Stimulated activated CD4-positive, alpha-beta T cell treated with anti-CD3 and anti-CD28 coated beads, Interleukin-4, amount 100 ng/mL, for 4 hours (primary cell): ENCODE results near the gene IDH1.
"Not testable (repeated sequence)": the region's sequence is repeated elsewhere in the genome, so short reads cannot be mapped to it uniquely, and the experiment has no call there.

Source experiments
- DNase-seq, 2 experiments: peaks; one replicate each; pipeline ENCODE4 v3.0.0-alpha.2; 2020

IDH1 gene

DNA sequence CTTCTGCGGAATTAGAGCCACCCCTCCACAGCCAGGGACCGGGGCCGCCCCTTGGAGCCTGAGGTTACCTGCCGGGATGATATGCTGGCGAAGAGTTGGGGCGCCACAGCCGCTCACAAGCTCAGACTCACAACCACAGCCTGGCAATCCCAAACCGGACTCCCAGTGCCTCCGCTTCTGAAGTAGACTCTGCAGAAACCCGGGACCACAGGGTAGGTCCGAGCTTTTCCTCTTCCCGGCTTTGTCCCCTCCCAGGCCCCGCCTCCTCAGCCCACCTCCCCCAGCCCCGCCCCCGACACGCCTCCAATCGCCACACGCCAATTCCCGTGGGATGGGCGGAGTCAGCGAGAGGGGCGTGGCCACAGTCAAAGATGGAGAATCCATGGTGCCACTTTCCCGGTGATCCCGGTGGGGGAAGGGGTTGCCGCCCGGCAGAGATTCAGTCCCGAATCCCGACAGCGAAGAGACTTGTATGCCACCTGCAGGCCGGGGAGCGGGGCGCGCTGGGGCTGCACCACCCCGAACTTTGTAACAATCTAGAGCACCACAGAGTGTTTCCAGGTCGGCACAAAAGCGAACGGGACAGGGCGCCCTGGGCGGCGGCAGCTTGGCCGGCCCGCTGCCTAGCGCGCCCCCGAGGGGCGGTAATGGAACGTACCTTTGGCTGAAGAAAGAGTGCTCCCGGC lies at the start of gene IDH1:
IDH1 (minus strand) TSS at position 201 of the 686 bp plus-strand sequence. CDS start 3,520 bp downstream, outside the sequence.
- peak; percentile 86 to 99 for DNase-seq

DNA sequence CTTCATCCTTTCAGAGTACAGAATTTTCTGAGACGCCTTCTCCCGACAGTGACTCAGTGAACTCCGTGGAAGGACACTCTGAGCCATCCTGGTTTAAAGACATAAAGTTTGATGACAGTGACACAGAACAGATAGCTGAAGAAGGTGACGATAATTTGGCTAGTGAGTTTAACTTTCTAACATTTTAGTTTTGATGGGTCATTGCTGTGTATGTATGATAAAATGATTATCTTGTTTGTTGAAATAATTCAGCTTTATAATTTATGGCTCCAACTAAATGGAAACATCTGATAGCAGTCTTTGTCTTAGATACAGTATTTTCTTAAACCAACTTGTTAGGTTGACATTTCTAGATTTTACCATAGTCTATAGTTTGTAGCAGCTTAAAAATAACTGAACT lies 49.3 kb upstream of the IDH1 start:
- DNase-seq = no peak

DNA sequence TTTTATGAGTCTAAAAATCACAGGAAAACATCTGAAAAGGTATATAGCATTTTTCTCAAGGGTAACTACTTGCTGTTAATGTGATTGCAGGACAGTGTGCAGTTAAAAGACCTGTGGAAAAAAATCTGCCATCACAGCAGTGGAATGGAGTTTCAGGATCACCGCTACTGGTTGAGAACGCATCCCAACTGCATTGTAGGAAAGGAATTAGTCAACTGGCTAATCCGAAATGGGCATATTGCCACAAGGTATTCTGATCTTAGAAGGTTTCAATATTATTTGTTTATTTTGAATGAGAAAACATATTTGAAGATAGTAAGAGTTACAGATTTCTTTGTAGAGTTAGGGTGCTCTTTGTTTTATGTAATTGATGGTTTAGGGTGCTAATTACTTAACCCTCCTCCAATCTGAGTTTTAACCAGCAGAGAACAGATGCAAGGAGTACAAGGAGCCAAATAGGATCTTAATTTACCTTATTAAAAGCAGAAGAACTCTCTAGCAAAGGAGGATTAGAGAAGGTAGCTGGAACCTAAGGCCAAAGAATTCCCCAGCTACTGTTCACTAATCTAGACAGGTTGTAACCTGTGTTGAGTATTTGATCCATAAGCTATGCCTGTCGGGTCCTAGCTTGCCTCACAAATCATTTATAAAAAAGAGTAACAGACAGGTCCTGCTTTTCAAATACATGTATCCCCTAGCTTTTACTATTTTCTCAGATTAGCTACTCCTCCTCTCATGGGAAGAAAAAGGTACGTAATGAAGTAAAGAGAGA lies 46.2 kb upstream of the IDH1 start:
- no peak for DNase-seq

DNA sequence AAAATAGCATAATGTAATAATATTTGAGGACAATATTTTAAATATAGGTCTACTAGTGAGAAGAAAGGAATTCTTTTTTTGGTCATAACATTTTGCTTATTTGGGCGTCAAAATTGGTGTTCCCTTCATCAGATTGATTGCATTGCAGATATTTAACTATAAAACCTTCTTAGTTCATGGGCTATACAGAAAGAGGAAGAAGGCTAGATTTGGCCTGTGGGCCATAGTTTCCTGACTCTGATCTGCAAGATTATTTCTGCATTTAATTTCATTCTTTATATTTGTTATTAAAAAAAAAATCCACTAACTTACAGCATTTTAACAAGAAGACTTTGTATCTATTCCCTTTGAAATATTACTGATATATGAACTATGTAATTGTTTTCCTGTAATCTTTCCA lies 43.1 kb upstream of the IDH1 start:
- no peak for DNase-seq

DNA sequence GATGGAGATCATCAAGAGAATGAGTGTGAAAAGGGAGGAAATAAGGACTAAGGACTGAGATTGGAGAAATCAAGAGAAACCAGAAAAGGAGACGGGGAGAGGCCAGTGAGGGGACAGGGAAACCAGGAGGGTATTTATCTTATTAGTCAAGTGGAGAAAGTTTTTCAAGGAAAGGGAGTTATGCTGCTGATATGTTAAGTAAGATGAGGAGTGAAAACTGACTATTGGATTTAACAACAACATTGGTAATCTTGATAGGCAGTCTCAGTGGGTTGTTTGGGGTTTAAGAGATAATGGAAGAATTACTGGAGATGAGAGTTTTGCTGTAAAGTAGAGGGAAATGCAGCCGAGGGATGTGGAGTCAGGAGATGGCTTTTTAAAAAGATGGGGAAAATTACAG lies 41.7 kb upstream of the IDH1 start:
- DNase-seq = no peak

DNA sequence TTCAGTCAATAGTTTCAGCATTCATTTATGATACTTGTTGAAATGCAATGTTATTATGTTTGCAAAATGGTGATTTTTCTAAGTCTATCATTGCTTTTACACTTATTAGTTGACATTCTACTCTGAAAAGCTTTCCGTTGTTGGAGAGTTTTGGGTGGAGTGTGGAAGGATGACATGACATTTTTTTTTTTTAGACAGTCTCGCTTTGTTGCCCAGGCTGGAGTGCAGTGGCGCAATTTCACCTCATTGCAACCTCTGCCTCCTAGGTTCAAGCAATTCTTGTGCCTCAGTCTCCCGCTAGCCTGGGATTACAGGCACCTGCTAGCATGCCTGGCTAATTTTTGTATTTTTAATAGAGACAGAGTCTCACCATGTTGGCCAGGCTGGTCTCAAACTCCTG lies 41.0 kb upstream of the IDH1 start:
- DNase-seq = no peak

DNA sequence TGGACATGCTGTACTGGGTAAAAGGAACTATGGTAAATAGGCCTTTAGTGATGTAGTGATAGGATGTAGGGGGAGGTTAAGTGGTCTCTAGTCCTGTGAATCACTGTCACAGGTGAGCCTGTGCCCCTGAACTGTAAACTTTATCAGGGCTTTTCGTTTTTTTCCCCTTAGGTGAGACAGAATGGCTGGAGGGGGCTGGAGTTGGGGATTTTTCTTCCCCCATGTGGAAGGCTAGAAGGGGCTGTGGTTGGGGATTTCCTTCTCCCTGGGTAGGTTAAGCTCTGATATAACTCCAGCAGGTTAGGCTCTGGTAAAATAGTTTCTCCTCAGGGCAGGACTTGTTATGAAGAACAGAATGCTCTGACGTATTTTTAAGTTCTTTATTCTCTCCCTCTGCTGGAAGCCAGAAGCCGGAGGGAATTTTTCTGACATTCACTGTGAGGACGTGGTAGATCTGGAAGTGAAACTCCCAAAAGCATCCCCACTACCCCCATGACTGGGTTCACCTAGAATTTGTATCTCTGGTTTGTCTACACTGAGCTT lies 39.7 kb upstream of the IDH1 start:
- DNase-seq = no peak

DNA sequence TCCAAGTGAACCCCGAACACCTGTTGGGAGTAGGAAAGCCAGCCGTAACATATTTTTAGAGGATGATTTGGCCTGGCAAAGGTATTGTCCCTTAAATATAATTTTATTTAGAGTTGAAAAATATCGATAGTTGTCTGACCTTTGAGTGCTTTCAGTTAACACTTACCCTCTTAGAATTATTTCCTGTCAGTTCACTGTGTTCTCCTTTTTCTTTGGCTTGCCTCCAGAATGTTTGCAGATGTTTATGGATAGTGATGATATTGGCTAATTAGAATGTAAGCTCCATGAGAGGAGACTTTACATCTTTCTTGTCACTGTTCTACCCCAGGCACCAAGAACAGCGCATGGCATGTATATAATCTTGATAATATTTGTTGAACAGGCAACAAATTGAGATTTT lies 31.0 kb upstream of the IDH1 start:
- no peak for DNase-seq

DNA sequence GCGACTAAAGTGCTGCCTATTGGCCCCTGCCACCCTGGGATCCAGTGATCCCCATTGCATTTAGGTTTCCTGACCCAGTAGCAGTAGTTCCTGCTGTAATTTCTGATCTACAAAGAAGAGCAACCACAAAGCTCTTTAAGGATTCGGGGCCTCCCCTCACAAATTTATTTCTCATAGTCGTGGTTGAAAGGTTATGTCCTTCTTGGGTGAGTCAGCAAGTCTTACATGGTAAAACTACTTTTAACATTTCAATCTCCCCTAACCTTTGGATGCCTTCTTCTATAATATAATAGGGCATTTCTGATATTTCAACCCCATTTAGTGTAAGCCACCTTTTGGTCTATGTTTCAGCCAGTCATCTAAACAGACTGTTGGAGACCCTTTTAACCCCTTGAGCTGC lies 26.1 kb upstream of the IDH1 start:
- no peak for DNase-seq

DNA sequence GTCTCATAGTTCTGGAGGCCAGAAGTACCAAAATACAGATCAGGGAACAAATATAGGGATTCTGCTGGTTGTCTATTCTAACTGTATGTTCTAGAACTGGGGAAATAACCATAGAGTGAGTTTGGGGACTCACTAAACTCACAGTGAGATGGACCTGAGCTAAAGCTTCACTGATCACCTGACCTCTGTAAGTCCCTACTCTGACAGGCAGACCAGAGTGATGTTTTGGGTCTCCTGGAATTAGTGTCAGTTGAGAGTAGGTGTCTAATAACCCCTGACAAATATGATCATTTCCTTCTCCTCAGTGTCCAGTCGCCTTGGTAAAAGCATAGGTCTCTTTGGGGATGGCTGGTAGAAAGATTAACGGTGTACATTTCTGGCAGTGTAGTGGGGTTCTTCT lies 25.4 kb upstream of the IDH1 start:
- DNase-seq = no peak

DNA sequence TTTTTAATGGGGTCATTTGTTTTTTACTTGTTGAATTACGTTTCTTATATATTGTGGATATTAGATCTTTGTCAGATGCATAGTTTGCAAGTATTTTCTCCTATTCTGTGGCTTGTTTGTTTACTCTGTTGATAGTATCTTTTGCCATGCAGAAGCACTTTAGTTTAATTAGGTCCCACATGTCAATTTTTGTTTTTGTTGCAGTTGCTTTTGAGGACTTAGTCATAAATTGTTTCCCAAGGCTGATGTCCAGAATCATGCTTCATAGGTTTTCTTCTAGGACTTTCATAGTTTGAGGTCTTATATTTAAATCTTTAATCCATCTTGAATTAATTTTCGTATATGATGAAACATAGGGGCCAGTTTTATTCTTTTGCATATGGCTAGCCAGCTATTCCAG lies 24.4 kb upstream of the IDH1 start:
- no peak for DNase-seq

DNA sequence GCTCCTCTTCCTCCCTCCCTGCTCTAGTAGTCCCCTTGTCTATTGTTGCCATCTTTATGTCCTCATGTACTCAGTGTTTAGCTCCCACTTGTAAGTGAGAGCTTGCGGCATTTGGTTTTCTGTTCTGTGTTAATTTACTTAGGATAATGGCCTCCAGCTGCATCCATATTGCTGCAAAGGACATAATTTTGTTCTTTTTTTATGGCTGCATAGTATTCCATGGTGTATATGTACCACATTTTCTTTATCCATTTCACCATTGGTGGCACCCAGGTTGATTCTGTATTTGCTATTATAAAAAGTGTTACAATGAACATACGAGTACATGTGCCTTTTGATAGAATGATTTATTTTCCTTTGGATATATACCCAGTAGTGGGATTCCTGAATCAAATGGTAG lies 23.7 kb upstream of the IDH1 start:
- DNase-seq = no peak

DNA sequence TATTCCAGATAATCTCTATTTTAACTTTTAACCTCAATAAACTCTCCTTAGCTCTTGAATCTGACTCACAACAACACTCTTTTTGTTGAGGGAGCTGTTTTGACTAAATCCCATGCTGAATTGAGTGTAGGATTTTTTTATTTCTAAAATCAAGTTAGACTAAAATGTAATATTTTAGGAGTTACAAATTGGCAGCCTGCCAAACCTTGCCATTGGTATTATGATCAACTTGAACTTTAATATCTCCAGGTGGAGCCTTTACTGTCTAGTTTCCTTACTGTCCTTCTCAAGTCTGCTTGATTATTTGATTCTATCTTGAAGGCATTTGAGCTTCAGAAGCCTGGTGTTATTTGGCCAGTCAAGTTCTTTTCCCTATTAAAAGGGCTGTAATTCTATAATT lies 19.9 kb upstream of the IDH1 start:
- no peak for DNase-seq

DNA sequence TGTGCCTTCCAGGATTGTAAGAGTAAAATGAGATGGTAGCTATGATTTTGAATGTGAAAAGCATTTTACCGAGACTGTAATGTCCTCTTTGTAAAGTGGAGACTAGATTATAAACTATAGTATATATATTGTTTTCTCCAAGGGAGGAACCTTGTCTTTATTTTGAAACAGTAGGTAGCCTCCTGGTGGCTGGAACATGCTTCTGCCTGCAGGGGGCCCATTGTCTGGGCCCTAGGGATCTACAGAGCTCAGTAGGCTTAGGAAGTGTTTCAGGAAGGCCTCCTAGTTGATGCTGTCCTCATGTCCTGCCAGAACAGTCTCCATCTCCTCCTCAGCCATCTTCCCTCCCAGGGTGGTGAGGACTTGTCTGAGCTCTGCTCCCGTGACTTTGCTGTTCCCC lies 14.2 kb upstream of the IDH1 start:
- DNase-seq = no peak

DNA sequence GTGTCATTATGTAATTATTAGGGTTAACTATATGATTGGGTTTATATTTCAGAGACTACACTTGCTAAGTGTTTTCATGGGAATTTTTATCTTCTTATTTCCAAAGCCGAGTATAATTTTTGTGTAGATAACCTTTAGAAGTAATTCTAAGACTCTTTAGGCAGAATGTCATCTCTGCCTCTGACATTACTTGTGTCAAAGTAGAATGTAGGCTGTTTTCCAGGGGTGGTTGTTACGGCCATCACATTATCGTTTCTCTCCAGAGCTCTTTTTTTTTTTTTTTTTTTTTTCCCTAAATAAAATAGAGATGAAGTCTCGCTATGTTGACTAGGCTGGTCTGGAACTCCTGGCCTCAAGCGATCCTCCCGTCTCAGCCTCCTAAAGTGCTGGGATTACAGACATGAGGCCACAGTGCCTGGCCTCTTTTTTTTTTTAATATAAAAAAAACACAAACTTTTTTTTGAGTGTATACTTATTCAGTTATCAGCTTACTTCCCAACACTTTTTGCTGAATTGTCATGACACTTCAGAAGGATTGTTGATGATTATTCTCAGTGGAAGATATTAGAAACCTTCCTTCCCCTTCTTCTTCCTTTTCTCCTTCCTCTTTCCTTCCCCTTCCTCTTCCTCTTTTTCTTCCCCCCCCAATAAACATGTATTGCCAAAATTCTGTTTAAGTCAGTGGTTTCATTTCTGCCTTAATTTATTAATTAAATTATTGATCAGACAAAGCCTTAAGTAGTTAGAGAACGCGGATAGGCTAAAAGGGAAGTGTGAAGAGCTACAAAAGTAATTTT lies 13.5 kb upstream of the IDH1 start:
- no peak for DNase-seq

DNA sequence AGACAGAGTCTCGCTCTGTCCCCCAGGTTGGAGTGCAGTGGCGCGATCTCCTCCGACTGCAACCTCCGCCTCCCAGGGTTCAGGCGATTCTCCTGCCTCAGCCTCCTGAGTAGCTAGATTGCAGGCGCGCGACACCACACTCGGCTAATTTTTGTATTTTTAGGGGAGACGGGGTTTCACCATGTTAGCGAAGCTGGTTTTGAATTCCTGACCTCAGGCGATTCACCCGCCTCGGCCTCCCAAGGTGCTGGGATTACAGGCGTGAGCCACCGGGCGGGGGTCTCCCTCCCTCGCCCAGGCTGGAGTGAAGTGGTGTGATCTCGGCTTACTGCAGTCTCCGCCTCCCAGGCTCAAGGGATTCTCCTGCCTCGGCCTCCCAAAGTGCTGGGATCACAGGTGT lies 12.7 kb upstream of the IDH1 start:
- not testable (repeated sequence) for DNase-seq

DNA sequence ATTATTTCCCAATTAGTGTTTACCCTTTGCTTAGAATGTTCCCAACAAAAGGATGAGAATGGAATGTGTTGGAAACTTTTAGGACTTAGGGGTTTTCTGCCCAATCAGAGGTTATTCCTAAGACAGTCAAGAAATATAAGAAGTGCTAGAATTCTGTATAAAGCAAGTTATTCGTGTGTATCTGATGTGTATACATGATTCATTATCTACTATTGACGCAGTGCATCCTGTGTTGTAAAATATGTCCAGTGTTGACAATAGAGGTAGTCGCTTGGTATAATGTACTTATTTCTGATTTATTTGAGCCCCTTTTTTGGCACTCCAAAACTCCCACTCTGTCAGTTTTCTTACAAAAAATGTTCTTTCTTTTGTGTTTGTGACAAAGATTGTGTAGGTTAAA lies 12.1 kb upstream of the IDH1 start:
- no peak for DNase-seq

DNA sequence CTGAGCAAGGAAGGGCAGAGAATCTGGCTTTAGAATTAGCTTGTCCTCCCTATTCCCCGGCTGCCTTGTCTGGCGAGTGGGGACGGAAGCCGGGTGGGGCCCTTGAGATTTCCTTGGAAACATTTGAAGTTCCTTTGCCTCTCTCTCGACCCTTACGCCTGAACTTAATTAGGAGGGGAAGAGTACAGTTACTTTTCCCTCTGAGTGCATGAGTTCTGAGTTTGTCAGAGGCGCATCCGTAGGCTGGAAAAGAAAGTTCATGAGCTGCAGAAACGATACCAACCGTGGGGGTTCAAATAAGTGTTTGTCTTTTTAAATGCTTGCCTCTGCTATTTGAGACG lies 11.7 kb upstream of the IDH1 start:
- DNase-seq = no peak

DNA sequence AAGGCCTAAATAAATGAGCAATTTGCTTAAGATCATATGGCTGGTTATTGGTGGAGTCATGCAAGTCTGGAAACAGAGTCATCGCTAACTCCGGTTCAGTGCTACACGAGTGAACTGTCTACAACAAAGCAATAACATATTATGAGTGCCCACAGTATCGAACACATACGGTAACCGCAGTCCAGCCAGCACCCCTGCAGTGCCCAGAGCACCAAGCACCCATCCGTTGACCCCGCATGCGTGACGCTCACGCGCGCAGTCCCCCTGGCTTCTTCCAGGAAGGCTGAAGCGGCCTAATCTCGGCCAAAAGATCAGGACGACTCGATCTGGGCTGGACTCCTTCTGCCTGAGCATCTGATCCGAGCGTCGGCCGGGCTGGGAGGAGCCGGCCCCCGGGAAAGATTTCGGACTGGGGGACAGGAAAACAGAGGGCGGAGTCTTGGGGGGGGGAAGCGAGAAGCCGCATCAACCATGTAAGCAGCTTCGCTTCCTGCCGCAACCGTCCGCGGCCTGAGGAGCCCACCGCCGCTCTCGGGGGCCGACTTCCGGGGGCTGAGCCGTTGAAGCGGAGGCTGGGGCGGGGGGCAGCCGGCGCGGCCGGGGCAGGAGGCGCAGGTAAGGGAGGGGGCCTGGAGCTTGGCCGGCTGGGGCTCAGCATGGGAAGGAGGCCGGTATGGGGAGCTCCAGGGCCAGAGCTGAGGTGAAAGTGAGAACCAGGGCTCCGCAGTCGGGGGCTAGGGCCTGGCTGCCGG lies 11.1 kb upstream of the IDH1 start, which contains the start of gene PIKFYVE:
PIKFYVE (plus strand) TSS at position 455 of the 752 bp plus-strand sequence. CDS start 5,265 bp downstream, outside the sequence.
- peak; percentile 80 to 81 for DNase-seq

DNA sequence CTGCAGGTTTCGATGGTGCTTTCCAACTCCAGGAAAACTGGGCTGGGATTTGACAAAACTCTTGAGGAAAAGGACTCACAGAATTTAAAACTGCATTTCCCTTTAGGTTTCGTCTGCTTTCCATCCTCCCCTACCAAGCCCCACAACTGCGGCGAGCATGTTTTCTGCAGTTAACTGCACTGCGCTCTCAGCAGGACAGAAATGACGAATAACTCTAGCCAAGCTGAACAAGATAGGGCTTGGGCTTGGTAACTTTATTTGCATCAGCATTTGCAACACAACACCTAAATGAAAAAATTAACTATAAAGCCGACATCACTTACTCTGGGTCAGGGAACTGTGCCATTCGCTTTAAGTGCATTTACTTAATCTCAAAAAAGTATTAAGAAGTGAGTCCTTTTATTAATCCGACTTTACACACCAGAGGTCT lies 10.5 kb upstream of the IDH1 start:
- DNase-seq = peak; percentile 20 to 29

DNA sequence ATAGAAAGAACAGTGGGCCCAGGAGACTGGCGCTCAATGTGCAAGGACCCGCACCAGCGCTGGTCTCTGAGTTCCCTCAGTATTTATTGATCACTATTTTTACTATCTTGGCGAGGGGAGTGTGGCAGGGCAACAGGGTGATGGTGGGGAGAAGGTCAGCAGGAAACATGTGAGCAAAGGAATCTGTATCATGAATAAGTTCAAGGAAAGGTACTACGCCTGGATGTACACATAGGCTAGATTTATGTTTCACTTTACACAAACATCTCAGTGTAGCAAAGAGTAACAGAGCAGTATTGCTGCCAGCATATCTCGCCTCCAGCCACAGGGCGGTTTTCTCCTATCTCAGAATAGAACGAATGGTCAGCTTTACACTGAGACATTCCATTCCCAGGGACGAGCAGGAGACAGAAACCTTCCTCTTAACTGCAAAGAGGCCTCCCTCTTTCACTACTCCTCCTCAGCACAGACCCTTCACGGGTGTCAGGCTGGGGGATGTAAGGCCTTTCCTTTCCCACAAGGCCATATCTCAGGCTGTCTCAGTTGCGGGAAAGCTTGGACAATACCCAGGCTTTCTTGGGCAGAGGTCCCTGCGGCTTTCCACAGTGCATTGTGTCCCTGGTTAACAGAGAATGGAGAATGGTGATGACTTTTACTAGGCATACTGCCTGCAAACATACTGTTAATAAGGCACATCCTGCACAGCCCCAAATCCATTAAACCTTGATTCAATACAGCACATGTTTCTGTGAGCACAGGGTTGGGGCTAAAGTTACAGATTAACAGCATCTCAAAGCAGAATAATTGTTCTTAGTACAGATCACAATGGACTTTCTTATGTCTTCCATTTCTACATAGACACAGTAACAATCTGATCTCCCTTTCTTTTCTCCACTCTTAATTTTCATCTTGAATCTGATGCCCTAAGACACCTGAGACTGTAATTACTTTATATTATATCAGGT lies 2.3 kb upstream of the IDH1 start:
- DNase-seq = not testable (repeated sequence)
